K562 (cell line): ENCODE results near the gene SLC15A3. TPM values are rescaled to one million over a fixed set of nuclear protein-coding genes. Genes with fewer than 3 reads are reported as not detected.
A peak's percentile ranks its signal among the peaks of the same experiment; 100 is the strongest.

ENCODE experiments used
- ATAC-seq: fragments of 200-7000 bp; cut with Tn5 transposase; 3 replicates; pipeline ENCODE4 v1.9.1; 2020; ENCODE audit warnings: moderate library complexity
- BruUV-seq: library from RNA; stranded (reverse); fragments of 400-500 nt; replicated peaks from 2 replicates; lab custom pipeline; 2021; lab: Mats Ljungman, UMichigan
- CTCF ChIA-PET: fragments of 300-600 bp; formaldehyde crosslinking; extraction: SDS; loops from one replicate; lab custom pipeline; 2021; ENCODE audit warnings: low intra/inter-chr PET ratio; lab: Yijun Ruan, JAX
- POLR2A ChIA-PET: fragments of 300-600, 350-650 bp; sonication (Branson Sonifier 250); formaldehyde crosslinking; extraction: SDS; loops from one replicate; lab custom pipeline; 2021; ENCODE audit warnings: antibody characterized with exemption, inconsistent platforms; lab: Yijun Ruan, JAX
- DNase-seq, 4 experiments: peaks; one replicate each; pipeline versions ENCODE4 v3.0.0 to v3.0.0-alpha.2; 2011 to 2018; ENCODE audit warnings: low spot score in 3 of 4, mixed read lengths in 3 of 4; ENCODE audit errors: extremely low read depth in 1 of 4
- FAIRE-seq: peaks from 2 replicates; lab custom pipeline; 2011; peaks lifted over from hg19 to GRCh38; lab: Jason Lieb, UNC
- H2AFZ ChIP-seq: 2 replicates; pipeline ENCODE4 v1.6.0; 2011; ENCODE audit warnings: low read depth, low read length, control low read depth, inconsistent platforms
- H3K27ac ChIP-seq: fragments of 200-600 bp; 3 replicates; pipeline ENCODE4 v1.8.0; 2011; ENCODE audit warnings: low read depth, mild to moderate bottlenecking, control low read depth, inconsistent platforms, low read length, moderate library complexity, mixed read lengths; ENCODE audit errors: extremely low read depth
- H3K27me3 ChIP-seq, 2 experiments: fragments of 300-600 bp in 1 of 2; 2 replicates in 1 of 2; 3 replicates in 1 of 2; pipeline versions ENCODE4 v1.6.0 to v1.8.0; 2011; ENCODE audit warnings: inconsistent platforms in 2 of 2, low read length in 2 of 2, mild to moderate bottlenecking in 1 of 2, mixed read lengths in 1 of 2, moderate library complexity in 1 of 2; ENCODE audit not compliant: control insufficient read depth in 2 of 2, insufficient read depth in 2 of 2
- H3K36me3 ChIP-seq: fragments of 300-600 bp; 3 replicates; pipeline ENCODE4 v1.8.0; 2011; ENCODE audit warnings: mild to moderate bottlenecking, low read length, inconsistent platforms; ENCODE audit not compliant: control insufficient read depth, insufficient read depth
- H3K4me1 ChIP-seq, 2 experiments: fragments of 200-600 bp in 1 of 2; replicated peaks in 1 of 2; 2 replicates in 1 of 2; 3 replicates in 1 of 2; pipeline versions ENCODE4 v1.5.1 to v1.8.0; 2011; ENCODE audit warnings: inconsistent platforms in 2 of 2, low read length in 2 of 2, mild to moderate bottlenecking in 1 of 2, mixed read lengths in 1 of 2, moderate library complexity in 1 of 2; ENCODE audit not compliant: control insufficient read depth in 2 of 2, insufficient read depth in 2 of 2
- H3K4me2 ChIP-seq: 2 replicates; pipeline ENCODE4 v1.6.1; 2011; ENCODE audit warnings: low read length, control low read depth, inconsistent platforms, mixed read lengths; ENCODE audit not compliant: insufficient read depth
- H3K4me3 ChIP-seq: fragments of 200-600 bp; sonication (generic), shearing (Covaris generic); 2 replicates; pipeline ENCODE4 v1.5.1; 2016; ENCODE audit warnings: control low read depth, inconsistent platforms
- H3K79me2 ChIP-seq: fragments of 200-600 bp; 3 replicates; pipeline ENCODE4 v1.8.0; 2011; ENCODE audit warnings: low read length, inconsistent platforms; ENCODE audit not compliant: control insufficient read depth, insufficient read depth
- H3K9ac ChIP-seq, 2 experiments: 2 replicates each; pipeline versions ENCODE4 v1.6.0 to v1.6.1; 2011; ENCODE audit warnings: low read depth in 2 of 2, low read length in 2 of 2, control low read depth in 1 of 2, inconsistent platforms in 1 of 2, mild to moderate bottlenecking in 1 of 2, mixed read lengths in 1 of 2; ENCODE audit not compliant: insufficient read depth in 1 of 2
- H3K9me1 ChIP-seq: one replicate; pipeline ENCODE4 v1.6.0; 2011; ENCODE audit warnings: inconsistent platforms, mild to moderate bottlenecking, low read length, moderate library complexity; ENCODE audit not compliant: control insufficient read depth, insufficient read depth
- H3K9me3 ChIP-seq: replicated peaks from 2 replicates; pipeline ENCODE4 v1.5.1; 2011; ENCODE audit warnings: low read depth, low read length, inconsistent platforms; ENCODE audit not compliant: control insufficient read depth, insufficient read depth
- H4K20me1 ChIP-seq: replicated peaks from 2 replicates; pipeline ENCODE4 v1.6.1; 2011; ENCODE audit warnings: low read length, inconsistent platforms, mixed read lengths; ENCODE audit not compliant: control insufficient read depth, insufficient read depth
- BRF2 ChIP-seq: IDR thresholded peaks from 3 replicates; pipeline ENCODE4 v1.6.1; 2011; ENCODE audit warnings: borderline replicate concordance, mild to moderate bottlenecking; ENCODE audit not compliant: insufficient read length, insufficient read depth
- DPF2 ChIP-seq: fragments of 450-650 bp; IDR thresholded peaks from 2 replicates; pipeline ENCODE4 v1.6.1; 2016
- FOXK2 ChIP-seq, 2 experiments: fragments of 450-650 bp; IDR thresholded peaks in 1 of 2; conservative IDR thresholded peaks in 1 of 2; 2 replicates each; pipeline ENCODE4 v1.6.1; 2016; ENCODE audit warnings: low read depth in 2 of 2, mild to moderate bottlenecking in 1 of 2
- WGBS: fragments of 100-300 bp; shearing (Covaris generic); methylation state at CpG from one replicate; pipeline ENCODE4 v1.1.6; 2016; ENCODE audit warnings: low coverage, mixed read lengths; ENCODE audit not compliant: insufficient coverage; ENCODE audit errors: missing lambda C conversion rate; 5-methylcytosine and 5-hydroxymethylcytosine counted together
- in situ Hi-C: fragments of 300-500 bp; cut with MboI; formaldehyde crosslinking; loops from 4 replicates; pipeline ENCODE4 v1.15.0; 2018; ENCODE audit warnings: inconsistent platforms, mixed read lengths
- intact Hi-C: fragments of 100-400 bp; cut with micrococcal nuclease; formaldehyde crosslinking; loops from 2 replicates; pipeline ENCODE4 v1.14.2; 2022
- polyA plus RNA-seq, 8 experiments: library from polyadenylated mRNA; depleted of rRNA in 4 of 8; stranded (reverse) in 5 of 8; unstranded in 3 of 8; fragments of >200 nt; fragmentation: Nextera tagmentation in 2 of 8; fragmentation: Illumina TruSeq in 1 of 8; extraction: Ambion mirVana in 2 of 8; extraction: Trizol in 1 of 8; gene quantifications; 2 replicates each; pipeline versions ENCODE4 v1.2.1 to v1.2.3, GENCODE V29; 2011 to 2014; ENCODE audit warnings: inconsistent platforms in 1 of 8, missing spikeins in 1 of 8
- total RNA-seq, 7 experiments: library from RNA; depleted of rRNA in 6 of 7; stranded (reverse); fragments of >200 nt in 6 of 7; fragmentation: Illumina TruSeq in 2 of 7; extraction: Trizol in 2 of 7; gene quantifications; 2 replicates each; pipeline versions ENCODE4 v1.2.1 to v1.2.3, GENCODE V29; 2011 to 2021; ENCODE audit warnings: low replicate concordance in 1 of 7
- TF ChIP-seq, protein P1 (sequence below), 2 experiments: fragments of 450-650 bp; formaldehyde crosslinking in 1 of 2; IDR thresholded peaks; 2 replicates each; pipeline versions ENCODE4 v1.4.0 to v1.6.1; 2014 to 2020; ENCODE audit warnings: mild to moderate bottlenecking in 2 of 2, borderline replicate concordance in 1 of 2, low read depth in 1 of 2

The SLC15A3 gene
- total and polyA plus RNA-seq, 9 of the 15 experiments (the other 6 are each of a cell fraction or from before 2014, with no cell fraction given) = 0.07 to 0.27 TPM; not detected in 7

GRCh38 chr11:60915248-60915914, 36.6 kb downstream of the SLC15A3 start:
- ATAC-seq (0 out of 3 replicates have a peak, but pooled peaks have one; percentile 5), DNase-seq (peak in 1 of 4 experiments; percentile 27), FAIRE-seq (no peak)
- BruUV-seq = no TSS peak
- intact Hi-C loops (loop anchor here (2.0 kb wide), 1 partner anchor 51 kb away; no protein-coding TSS in a partner anchor), in situ Hi-C loops (no loop called here)
- no peak overlapping the region for H2AFZ ChIP-seq
- H3K9me3 ChIP-seq = peaks cover 3% of the 10 kb centered on the region; the same call in 1 of the 2 replicates
- H3K36me3 ChIP-seq = peaks cover 31% of the 10 kb centered on the region
- H3K4me3 ChIP-seq = peak overlapping the region; percentile 50; the same call in 1 of the 2 replicates
- H3K4me1 ChIP-seq = peaks cover 17 to 29% of the 10 kb centered on the region in 2 experiments; a peak in 4 of 5 replicates
- no peaks in the 10 kb centered on the region for H3K27me3 ChIP-seq
- ChIA-PET POLR2A (interaction anchor here (0.5 to 2.3 kb wide), 8 partner anchors 9 to 470 kb away, joined by 3 to 14 read pairs (median 4); partner anchors contain the start of genes PRPF19 and TMEM132A), CTCF (no interaction called here)
- H3K27ac ChIP-seq = no peak overlapping the region
- 48% methylated on average over 17 of the region's 17 CpGs for WGBS
- H3K9ac ChIP-seq = peak overlapping the region; percentile 69 to 91; a peak in 3 of 4 replicates
- peaks cover 54% of the 10 kb centered on the region for H3K79me2 ChIP-seq
- H4K20me1 ChIP-seq = peaks cover 5% of the 10 kb centered on the region; the same call in 1 of the 2 replicates
- H3K9me1 ChIP-seq = no peaks in the 10 kb centered on the region
- peak overlapping the region; percentile 94 for H3K4me2 ChIP-seq
- TF ChIP-seq, protein P1, sequence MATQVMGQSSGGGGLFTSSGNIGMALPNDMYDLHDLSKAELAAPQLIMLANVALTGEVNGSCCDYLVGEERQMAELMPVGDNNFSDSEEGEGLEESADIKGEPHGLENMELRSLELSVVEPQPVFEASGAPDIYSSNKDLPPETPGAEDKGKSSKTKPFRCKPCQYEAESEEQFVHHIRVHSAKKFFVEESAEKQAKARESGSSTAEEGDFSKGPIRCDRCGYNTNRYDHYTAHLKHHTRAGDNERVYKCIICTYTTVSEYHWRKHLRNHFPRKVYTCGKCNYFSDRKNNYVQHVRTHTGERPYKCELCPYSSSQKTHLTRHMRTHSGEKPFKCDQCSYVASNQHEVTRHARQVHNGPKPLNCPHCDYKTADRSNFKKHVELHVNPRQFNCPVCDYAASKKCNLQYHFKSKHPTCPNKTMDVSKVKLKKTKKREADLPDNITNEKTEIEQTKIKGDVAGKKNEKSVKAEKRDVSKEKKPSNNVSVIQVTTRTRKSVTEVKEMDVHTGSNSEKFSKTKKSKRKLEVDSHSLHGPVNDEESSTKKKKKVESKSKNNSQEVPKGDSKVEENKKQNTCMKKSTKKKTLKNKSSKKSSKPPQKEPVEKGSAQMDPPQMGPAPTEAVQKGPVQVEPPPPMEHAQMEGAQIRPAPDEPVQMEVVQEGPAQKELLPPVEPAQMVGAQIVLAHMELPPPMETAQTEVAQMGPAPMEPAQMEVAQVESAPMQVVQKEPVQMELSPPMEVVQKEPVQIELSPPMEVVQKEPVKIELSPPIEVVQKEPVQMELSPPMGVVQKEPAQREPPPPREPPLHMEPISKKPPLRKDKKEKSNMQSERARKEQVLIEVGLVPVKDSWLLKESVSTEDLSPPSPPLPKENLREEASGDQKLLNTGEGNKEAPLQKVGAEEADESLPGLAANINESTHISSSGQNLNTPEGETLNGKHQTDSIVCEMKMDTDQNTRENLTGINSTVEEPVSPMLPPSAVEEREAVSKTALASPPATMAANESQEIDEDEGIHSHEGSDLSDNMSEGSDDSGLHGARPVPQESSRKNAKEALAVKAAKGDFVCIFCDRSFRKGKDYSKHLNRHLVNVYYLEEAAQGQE (IDR thresholded peaks at IDR 0.05; ENCODE audit: borderline replicate concordance) = peak; percentile 15; the same call in 1 of the 2 replicates
- TF ChIP-seq, protein P1 (CRISPR knock-in tag; IDR thresholded peaks at IDR 0.05; ENCODE audit: low read depth) = no peak
- TF ChIP-seq DPF2 (no peak), BRF2 (no peak), FOXK2 (conservative IDR thresholded peaks at IDR 0.05 in 1 of 2, IDR thresholded peaks at IDR 0.05 in 1 of 2; ENCODE audit: low read depth in 2 of 2) (no peak)
